AG09309 (cell line): ENCODE results near the gene SLC52A3.
"Not testable (repeated sequence)": the region's sequence is repeated elsewhere in the genome, so short reads cannot be mapped to it uniquely, and the experiment has no call there.

Experiments
- DNase-seq: peaks from one replicate; pipeline ENCODE4 v3.0.0-alpha.2; 2010; ENCODE audit warnings: low read depth
- H3K4me3 ChIP-seq: 2 replicates; pipeline ENCODE4 v1.5.1; 2011; ENCODE audit warnings: mild to moderate bottlenecking, low read depth, low read length, moderate library complexity; ENCODE audit not compliant: control insufficient read depth
- CTCF ChIP-seq: IDR thresholded peaks from 2 replicates; pipeline ENCODE4 v1.5.1; 2011; ENCODE audit warnings: mild to moderate bottlenecking, low read depth, low read length, inconsistent platforms; ENCODE audit not compliant: insufficient read depth, control insufficient read depth; ENCODE audit errors: missing control alignments

SLC52A3 gene

GRCh38 chr20:731891-732560 lies 36.3 kb downstream of the SLC52A3 start:
- DNase-seq = no peak
- TF ChIP-seq CTCF = no peak

GRCh38 chr20:730005-730404 lies 38.3 kb downstream of the SLC52A3 start:
- no peak overlapping the region for H3K4me3 ChIP-seq
- no peak for TF ChIP-seq CTCF
- no peak for DNase-seq

More at GRCh38 chr20:731891-732560, 36.3 kb downstream of the SLC52A3 start:
- H3K4me3 ChIP-seq = no peak overlapping the region

GRCh38 chr20:728256-728944 lies 39.9 kb downstream of the SLC52A3 start:
- DNase-seq = no peak
- peak overlapping the region; percentile 16 for H3K4me3 ChIP-seq
- peak; percentile 66 for TF ChIP-seq CTCF

GRCh38 chr20:726160-726559 lies 42.1 kb downstream of the SLC52A3 start:
- H3K4me3 ChIP-seq = no peak overlapping the region
- no peak for DNase-seq
- TF ChIP-seq CTCF = no peak

GRCh38 chr20:725491-725890 lies 42.8 kb downstream of the SLC52A3 start:
- no peak for DNase-seq
- H3K4me3 ChIP-seq = no peak overlapping the region
- TF ChIP-seq CTCF = no peak

GRCh38 chr20:724797-725196 lies 43.5 kb downstream of the SLC52A3 start:
- not testable (repeated sequence) for DNase-seq, H3K4me3 ChIP-seq

GRCh38 chr20:723756-724155 lies 44.5 kb downstream of the SLC52A3 start:
- TF ChIP-seq CTCF = no peak
- no peak for DNase-seq

More at GRCh38 chr20:723756-724155, 44.5 kb downstream of the SLC52A3 start:
- no peak overlapping the region for H3K4me3 ChIP-seq
